DMS153 (cell line): ENCODE measurements around the gene AKAP13.

Source experiments
- DNase-seq: peaks from one replicate; lab custom pipeline; 2025; lab: John Stamatoyannopoulos, UW

Gene AKAP13

GRCh38 chr15:85595804-85596536, 215.6 kb downstream of the AKAP13 start:
- DNase-seq, result no peak

DNA sequence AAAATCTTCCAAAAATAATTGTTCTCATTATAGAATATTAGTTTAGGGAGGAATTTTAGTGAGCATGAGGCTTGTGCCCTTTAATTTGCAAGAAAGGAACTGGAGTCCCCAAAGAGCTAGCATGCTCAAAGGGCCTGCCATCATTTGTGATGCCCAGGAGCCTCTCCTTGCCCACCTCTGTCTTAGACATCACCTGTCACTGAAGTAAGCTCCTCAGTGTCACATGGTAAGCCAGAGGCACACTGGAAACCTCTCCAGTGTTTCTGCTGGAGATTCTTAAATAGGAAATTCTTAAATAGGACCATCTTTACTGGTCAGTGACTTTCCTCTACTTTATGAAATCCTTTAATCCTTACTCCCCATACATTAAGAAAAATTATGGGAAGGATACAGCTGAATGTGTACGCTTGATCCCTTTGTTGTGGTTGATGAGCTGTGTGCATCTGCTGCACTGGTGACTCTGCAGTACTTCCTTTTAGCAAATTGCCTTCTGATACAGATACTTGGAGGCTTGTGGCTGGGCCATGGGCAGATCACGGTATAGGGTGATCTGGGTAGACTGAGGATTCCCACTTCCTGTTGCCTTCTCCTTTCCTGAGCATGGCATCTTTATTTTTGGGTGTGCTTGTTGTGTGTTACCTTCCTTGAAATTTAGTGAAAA, 216.9 kb downstream of the AKAP13 start:
- DNase-seq, result no peak

GRCh38 chr15:85598219-85598618, 217.8 kb downstream of the AKAP13 start:
- no peak for DNase-seq

- no peak for DNase-seq
These were observed 218.5 kb downstream of the AKAP13 start for GRCh38 chr15:85598718-85599398.

DNA sequence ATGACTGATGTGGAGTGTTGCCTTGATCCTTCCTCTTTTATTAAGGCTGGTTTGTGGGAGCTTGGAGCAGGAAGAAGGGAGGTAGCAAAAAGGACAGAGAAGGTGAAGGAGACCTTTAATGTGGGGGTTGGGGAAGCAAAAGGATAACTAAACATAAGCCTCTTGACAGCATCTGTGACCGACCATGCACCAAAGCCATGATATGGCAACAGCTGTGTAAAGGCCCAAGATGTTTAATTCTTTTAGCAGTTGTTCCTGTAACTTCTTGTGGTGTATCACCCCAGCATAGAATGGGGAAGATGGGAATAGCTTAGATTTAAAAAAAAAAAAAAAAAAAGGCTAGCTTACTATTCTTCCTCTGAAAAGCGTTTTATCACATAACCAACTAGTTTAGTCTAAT, 219.6 kb downstream of the AKAP13 start:
- DNase-seq, result no peak

GRCh38 chr15:85603160-85603559, 222.8 kb downstream of the AKAP13 start:
- no peak for DNase-seq

DNA sequence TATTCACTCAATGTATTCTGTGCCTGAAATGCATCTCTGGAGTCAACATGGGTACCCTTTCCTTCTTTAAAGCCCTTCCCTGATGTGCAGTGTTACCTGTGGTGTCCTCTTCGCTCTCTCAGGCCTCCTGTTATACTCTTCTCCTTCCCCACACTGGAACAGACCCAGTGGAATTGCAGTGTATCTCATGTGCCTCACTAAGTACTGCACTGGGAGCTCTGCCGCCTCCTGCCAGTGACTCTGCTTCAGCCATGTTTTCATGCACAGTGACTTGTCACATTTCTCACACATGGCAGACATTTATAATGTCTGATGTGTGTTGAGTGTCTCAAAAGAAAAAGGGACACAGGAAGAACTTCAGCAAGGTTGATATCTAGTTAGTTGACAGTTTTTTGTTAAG, 223.3 kb downstream of the AKAP13 start:
- no peak for DNase-seq

GRCh38 chr15:85604194-85604593, 223.8 kb downstream of the AKAP13 start:
- DNase-seq, result no peak

GRCh38 chr15:85606738-85607137, 226.3 kb downstream of the AKAP13 start:
- DNase-seq, result no peak

DNA sequence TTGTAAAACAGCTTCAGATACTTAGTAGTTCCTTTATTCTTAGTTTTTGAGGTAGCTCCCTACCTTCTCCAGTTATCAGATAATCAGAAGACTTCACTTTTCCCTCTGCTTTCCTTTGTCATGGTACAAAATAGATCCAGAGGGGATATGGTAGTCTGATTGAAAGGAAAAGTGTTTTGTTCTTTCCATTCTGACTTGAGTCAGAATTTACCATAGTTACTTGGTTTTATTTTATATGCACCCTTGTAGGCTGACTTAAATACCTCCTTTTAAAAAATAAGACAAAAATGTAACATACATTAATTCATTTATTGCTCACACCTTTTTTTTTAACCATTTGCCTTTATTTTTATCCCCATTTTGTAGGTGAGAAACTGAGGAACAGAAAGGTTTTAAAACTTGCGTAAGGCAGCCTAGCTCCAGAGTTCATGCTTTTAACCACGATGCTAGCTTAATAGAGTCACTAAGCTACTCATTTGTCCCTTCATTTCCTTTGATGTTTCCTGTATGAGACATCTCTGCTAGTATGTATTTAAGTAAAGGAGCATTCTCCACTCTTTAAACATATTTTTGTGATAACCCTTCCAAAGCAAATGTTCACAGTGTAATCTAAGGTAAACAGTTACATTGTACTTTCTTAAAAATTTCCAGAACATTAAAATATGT, 226.9 kb downstream of the AKAP13 start:
- DNase-seq, result no peak

- DNase-seq, result no peak
These were observed 227.4 kb downstream of the AKAP13 start for GRCh38 chr15:85607842-85608241.

DNA sequence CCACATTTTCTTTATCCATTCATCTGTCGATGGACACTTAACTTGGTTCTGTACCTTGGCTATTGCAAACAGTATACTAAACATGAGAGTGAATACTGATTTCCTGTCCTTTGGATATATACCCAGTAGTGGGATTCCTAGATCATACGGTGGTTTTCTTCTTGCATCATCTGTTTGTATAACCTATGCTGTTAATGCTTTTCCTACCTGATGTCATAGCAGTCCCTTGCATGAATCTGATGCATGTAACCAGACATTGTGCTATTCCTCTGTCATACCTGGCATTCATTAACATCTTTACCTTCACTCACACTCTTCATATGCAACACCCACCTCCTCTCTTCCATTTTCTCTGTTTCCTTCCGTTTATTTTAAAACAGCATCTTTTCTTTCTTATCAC, 229.1 kb downstream of the AKAP13 start:
- no peak for DNase-seq

GRCh38 chr15:85611361-85611760, 231.0 kb downstream of the AKAP13 start:
- no peak for DNase-seq

DNA sequence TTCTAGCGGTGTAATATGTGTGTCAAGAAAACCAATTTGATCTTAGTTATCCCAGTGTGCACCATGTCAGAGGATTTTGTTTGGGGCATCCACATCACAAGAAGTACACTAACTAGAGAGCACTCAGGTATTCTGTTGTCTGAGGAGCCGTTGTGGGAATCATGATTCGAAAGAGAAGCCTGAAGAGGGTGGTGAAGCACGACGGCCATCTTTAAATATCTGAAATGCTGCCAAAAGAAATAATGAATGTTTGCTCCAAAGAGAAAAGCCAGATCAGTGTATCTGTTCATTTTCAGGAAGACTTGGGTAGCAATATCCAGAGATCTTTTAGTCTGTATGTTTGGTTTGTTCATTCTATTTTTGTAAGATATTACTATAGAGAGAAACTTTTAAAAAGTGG, 233.7 kb downstream of the AKAP13 start:
- DNase-seq, result no peak

DNA sequence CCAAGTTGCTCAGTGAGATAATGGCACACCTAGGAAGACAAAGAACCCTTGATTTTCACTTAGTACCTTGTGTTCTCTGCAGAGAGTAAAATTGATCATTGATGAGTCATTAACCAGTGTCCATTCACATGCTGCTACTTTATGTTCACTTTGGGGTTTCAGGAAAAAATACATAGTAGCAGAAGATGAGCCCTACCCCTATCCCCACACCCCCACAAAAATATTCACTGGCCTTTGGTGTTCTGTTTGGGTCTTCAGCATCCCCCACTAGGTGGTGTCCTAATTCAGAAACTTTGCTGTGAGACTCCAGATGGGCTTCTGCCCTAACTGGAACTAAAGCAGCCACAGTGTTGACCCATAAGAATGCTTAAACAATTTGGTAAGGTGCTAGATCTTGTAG, 235.5 kb downstream of the AKAP13 start:
- no peak for DNase-seq

DNA sequence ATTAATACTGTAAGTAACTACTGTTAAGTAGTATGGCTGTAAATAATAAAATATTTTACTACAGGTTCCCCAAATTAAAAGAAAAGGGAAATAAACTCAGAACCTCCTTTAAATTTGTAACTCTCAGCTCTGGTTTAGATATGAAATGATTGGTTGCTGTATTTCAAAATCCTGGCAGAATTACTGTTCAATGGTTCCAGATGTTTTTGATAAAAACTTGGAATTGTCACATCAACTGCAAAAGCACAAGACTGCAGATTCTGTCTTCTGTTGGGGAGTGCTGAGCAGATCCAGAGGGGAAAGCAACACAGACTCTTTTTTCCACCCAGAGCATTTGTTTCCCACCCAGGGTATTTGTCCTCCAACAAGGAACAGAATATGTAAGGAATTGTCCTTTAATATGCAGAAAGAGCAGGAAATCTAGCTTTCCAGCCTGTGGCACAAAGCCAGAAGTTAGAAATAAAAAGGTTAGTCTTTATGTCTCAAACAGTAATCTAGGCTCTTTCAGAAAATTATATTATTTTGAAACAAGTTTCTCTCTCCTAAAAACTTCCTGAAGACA, 236.2 kb downstream of the AKAP13 start:
- DNase-seq, result no peak

DNA sequence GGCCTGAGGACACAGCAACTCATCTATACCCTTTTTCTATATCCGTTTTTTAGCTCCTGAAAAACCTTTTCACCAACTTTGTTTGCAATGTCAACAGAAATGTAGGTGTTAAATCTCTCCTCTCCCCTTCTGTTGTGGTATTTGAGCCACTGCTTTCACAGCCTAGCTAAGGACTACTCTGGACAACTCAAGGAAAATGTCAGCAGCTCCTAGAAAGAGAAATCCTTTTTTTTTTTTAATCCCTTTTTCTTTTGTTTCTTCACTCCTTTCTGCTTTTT, 237.8 kb downstream of the AKAP13 start:
- no peak for DNase-seq

GRCh38 chr15:85618956-85619491, 238.6 kb downstream of the AKAP13 start:
- no peak for DNase-seq

DNA sequence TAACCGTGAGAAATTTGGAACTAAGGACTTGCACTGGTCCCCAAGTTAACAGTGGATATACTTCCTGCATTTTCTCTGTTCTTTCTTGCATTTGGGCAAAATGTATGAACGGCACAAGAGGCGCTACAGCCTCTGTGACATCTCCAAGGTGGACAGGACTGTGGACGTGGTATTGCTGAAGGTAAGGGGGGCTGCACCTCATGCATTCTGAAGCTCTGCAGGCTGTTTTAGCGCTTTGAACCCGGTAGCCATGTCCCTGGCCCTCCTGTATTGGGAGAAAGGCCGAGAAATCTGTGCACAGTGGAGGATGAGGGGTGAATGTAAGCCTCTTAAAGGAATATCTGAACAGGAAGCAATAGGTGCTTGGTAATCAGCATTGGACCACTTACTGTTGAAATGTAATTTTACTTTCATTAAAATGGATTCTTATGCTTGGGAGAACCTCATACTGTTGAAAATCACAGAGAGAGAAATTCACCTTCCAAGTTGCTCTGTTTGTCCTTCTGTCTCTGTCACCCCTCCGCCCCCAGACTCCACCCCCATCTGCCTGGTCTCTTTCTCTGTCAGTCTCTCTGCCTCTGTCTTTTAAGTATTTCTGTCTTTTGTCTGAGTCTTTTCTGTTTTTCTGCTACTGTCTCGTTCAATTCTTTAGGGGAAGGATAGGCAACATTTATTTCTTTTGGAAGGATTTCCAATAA, 239.7 kb downstream of the AKAP13 start:
- no peak for DNase-seq

- DNase-seq, result no peak
These were observed 240.3 kb downstream of the AKAP13 start for GRCh38 chr15:85620690-85621049.

DNA sequence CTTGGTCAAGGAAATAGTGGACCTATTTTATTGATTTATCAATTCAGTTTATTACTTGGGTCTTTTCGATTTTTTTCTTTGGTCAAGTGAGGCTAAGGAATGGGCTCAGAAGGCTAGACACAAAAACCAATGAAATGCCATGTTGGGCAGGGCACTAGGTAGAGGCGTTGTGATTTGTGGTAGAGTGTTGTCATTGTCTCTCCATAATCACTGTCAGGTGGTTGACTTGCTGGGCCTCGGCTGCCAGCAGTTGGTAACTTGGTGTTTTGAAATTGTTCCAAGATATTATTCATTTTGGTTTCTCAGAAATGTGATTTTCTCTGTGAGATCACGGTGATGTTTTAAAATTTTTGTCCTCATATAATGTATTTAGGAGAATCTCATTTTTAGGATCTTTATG, 240.7 kb downstream of the AKAP13 start:
- DNase-seq, result no peak
